Mammary epithelial cell (primary cell): ENCODE results near the gene COL18A1.

ENCODE experiments used
- EZH2 ChIP-seq: IDR thresholded peaks from 2 replicates; pipeline ENCODE4 v1.6.1; 2012; ENCODE audit warnings: low read length, inconsistent platforms, borderline replicate concordance
- TF ChIP-seq, protein P1 (sequence below), 2 donors: IDR thresholded peaks in 1 of 2; conservative IDR thresholded peaks in 1 of 2; 2 replicates each; pipeline ENCODE4 v1.5.1; 2011 to 2012; ENCODE audit warnings: inconsistent platforms in 2 of 2, low read length in 2 of 2, mild to moderate bottlenecking in 2 of 2, control low read depth in 1 of 2, low read depth in 1 of 2; ENCODE audit not compliant: insufficient read depth in 1 of 2; ENCODE audit errors: extremely low read depth in 1 of 2

DNA sequence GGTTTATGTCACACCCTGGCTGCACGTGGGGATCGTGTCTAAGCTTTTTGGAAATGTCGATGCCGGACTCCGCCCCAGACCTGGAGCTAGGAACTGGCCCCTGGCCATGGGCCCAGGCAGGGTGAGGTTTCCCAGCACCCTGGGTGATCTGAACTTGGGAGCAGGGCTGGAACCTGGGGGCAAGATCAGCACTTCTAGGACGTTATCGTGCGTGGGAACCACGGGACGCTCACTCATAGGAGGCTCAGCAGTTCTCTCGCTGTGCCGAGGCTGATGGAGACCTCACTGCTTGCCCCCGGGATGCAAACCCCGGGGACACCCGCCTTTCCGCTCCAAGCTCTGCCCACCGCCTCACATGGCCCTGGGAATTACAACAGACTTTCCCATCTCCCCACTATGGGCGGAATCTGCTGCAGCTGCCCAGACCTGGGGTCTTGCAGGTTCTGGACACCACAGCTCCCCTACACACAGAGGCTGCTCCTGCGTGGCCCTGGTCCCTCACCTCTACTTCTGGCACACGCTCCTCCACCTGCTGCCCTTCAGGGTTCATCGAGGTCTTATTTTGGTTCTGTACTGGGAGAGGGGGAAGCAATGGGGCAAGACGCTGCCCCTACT lies 35.9 kb downstream of the COL18A1 start:
- TF ChIP-seq, protein P1, sequence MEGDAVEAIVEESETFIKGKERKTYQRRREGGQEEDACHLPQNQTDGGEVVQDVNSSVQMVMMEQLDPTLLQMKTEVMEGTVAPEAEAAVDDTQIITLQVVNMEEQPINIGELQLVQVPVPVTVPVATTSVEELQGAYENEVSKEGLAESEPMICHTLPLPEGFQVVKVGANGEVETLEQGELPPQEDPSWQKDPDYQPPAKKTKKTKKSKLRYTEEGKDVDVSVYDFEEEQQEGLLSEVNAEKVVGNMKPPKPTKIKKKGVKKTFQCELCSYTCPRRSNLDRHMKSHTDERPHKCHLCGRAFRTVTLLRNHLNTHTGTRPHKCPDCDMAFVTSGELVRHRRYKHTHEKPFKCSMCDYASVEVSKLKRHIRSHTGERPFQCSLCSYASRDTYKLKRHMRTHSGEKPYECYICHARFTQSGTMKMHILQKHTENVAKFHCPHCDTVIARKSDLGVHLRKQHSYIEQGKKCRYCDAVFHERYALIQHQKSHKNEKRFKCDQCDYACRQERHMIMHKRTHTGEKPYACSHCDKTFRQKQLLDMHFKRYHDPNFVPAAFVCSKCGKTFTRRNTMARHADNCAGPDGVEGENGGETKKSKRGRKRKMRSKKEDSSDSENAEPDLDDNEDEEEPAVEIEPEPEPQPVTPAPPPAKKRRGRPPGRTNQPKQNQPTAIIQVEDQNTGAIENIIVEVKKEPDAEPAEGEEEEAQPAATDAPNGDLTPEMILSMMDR (conservative IDR thresholded peaks at IDR 0.05 in 1 of 2, IDR thresholded peaks at IDR 0.05 in 1 of 2; ENCODE audit: extremely low read depth in 1 of 2, insufficient read depth in 1 of 2, low read depth in 1 of 2, low read length in 2 of 2) = no peak
- no peak for TF ChIP-seq EZH2
